Endometrial microvascular endothelial cells (primary cell): ENCODE measurements around the gene YJEFN3. TPM values are rescaled to one million over a fixed set of nuclear protein-coding genes. Genes with fewer than 3 reads are reported as not detected.

Experiments used
- in situ Hi-C: cut with HindIII; loops from 2 replicates; pipeline ENCODE4 v1.10.0; 2017; ENCODE audit warnings: low sequenced_read_pairs, low pct_unique_long_range_greater_than_20kb; ENCODE audit errors: inconsistent ontology term
- total RNA-seq: library from RNA; depleted of rRNA; stranded (reverse); fragments of >200 nt; gene quantifications from one replicate; pipeline ENCODE4 v1.2.3, GENCODE V29; 2015; ENCODE audit errors: inconsistent ontology term

Gene YJEFN3, protein sequence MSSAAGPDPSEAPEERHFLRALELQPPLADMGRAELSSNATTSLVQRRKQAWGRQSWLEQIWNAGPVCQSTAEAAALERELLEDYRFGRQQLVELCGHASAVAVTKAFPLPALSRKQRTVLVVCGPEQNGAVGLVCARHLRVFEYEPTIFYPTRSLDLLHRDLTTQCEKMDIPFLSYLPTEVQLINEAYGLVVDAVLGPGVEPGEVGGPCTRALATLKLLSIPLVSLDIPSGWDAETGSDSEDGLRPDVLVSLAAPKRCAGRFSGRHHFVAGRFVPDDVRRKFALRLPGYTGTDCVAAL
- total RNA-seq: not detected

GRCh38 chr19:19528721-19529490 is at the start of gene YJEFN3:
Gene YJEFN3, plus strand, starts transcription at chr19:19528911. Its CDS starts 22 bp downstream, at chr19:19528933.
- in situ Hi-C loops: no loop called here

DNA sequence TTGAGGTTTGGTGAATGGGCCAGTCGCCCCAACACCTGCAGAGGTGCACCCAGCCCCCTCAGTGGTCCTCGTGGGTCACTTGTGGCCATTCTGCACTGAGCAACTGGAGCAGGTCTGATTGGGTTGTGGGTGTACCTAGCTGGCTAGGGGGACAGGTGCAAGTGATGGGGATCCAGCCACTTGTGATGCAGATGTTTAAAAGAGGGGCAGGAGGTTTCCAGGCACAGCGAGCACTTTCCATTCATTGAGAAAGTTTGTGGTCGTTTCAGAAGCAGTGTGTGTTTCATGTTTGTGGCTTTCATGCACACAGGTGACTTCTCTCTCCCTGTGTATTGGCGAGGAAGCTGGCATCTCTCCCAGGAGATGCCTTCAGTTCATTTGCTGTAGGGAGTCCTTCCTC is 48.0 kb upstream of the YJEFN3 start:
- in situ Hi-C loops: no loop called here

- in situ Hi-C loops: no loop called here
These were observed 45.7 kb upstream of the YJEFN3 start for GRCh38 chr19:19482809-19483596.

- in situ Hi-C loops: no loop called here
These were observed 43.3 kb upstream of the YJEFN3 start for GRCh38 chr19:19485161-19485997.

DNA sequence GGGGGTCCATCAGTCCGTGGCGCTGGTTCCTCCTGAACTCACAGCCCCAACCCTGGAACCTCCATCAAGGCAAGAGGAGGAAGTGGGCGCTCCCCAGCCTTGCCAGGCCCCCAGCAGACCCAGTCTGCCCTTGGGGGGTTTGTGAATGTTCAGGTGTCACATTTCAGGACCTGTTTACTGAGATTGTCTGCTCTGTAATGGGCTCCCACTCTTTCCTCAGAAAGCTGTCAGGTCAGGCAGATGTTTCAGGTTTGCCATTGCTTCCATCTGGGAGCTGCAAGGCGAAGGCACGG is 42.8 kb upstream of the YJEFN3 start:
- in situ Hi-C loops: no loop called here

- in situ Hi-C loops: no loop called here
These were observed 42.2 kb upstream of the YJEFN3 start for GRCh38 chr19:19486343-19487076.

GRCh38 chr19:19487077-19487949 is 41.4 kb upstream of the YJEFN3 start:
- in situ Hi-C loops: no loop called here

DNA sequence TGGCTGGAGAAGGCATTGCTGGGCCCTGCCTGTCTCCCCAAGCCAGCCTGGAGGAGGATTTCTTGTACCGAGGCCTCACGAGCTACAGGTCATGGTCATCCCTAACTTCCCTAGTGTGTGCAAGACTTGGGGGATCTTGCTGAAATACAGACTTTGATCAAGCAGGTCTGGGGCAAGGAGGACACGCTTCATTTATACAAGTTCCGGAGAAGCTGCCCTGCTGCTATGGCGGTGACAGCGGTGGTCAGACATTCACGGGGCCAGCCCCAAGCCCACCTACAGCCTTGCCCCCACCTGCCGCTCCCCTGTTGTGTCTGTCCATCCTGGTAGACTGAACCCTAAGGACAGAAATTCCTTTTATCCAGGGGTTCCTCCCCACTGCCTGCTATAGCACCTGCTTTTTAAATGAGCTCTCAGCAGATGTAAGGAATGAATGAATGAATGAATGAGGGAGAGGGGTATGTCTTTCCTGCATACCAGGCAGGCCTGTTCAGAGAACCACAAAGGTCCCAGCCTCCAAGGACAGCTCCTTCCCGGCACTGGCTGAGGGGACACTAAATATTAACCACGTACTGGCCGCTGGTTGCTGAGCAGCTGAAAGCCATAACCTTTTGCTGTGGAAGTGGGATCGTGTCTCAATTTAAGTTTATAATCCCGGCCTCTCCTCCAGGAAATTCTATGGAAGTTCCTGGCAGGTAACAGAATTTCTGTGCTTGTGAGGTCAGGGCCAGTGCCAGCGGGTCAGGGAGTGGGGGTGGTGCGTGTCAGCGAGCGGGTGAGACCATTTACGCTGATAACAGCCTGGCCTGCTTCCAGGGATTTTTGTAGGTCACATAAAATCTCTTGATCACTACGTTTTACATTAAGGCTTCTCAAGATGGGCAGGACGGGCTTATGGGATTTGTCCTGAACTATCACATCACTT is 40.5 kb upstream of the YJEFN3 start:
- in situ Hi-C loops: no loop called here

DNA sequence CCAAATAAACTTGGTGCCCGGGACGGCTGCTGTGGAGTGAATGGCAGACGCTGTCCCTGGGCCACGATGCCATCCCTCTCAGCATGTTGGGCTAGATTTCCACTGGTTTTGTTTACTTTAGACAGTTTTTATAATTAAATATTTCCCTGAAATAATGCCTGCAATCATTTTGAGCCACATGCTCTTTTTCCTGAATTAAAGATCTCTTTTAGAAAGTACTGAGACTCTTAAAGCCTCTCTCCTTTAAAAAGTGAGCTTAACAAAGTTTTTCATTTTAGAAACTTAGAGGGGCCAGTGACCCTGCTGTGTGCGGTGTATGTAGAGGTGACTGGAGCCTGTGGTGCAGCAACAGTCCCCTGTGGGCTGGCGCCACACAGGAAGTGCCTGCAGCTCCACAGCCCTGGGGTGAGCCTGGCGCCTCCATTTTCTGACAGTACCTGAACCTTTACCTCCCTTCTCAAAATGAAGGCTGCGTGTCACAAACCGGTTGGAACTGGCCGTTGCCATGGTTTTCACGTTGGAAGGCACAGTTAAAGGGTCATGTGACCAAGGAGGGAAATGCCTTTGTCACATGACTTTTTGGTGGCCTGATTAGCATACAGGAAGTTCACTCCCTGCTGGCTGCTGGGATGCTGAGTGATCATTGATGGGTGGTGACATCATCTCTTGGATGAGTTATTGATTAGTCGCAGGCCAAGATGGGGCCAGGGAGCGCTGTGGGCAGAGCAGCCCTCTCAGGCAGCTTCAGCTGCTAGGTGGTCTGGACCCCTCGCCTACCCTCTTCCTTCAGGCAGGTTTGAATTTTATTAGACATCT is 39.6 kb upstream of the YJEFN3 start:
- in situ Hi-C loops: no loop called here

- in situ Hi-C loops: no loop called here
These were observed 38.9 kb upstream of the YJEFN3 start for GRCh38 chr19:19489804-19490204.

GRCh38 chr19:19490214-19490968 is 38.3 kb upstream of the YJEFN3 start:
- in situ Hi-C loops: no loop called here

- in situ Hi-C loops: no loop called here
These were observed 37.2 kb upstream of the YJEFN3 start for GRCh38 chr19:19491321-19492025.

- in situ Hi-C loops: no loop called here
These were observed 36.6 kb upstream of the YJEFN3 start for GRCh38 chr19:19492026-19492610.
